Epithelial cell of esophagus (primary cell): Measurements from ENCODE around the gene CLDN3.

ENCODE experiments used
- DNase-seq: peaks from one replicate; pipeline ENCODE4 v3.0.0; 2010; ENCODE audit warnings: low read depth
- H3K4me3 ChIP-seq: 2 replicates; pipeline ENCODE4 v1.5.1; 2011; ENCODE audit warnings: mild to moderate bottlenecking, low read length, control low read depth
- CTCF ChIP-seq: IDR thresholded peaks from 2 replicates; pipeline ENCODE4 v1.5.1; 2011; ENCODE audit warnings: low read depth, mild to moderate bottlenecking, low read length, control low read depth, inconsistent platforms; ENCODE audit not compliant: insufficient read depth; ENCODE audit errors: missing control alignments

CLDN3 gene

DNA sequence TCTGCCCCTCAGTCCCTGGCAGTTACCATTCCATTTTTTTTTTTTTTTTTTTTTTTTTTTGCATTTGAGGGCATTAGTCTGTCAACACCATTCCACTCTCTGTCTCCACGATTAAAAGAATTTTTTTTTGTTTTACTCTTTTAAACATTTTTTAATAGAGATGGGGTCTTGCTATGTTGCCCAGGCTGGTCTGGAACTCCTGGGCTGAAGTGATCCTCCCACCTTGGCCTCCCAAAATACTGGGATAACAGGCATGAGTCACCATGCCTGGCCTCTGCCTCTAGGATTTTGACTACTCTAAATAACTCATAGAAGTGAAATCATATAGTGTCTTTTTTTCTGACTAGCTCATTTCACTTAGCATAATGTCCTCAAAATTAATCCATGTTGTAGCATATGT, 16.5 kb upstream of the CLDN3 start:
- no peak for TF ChIP-seq CTCF
- no peak for DNase-seq
- H3K4me3 ChIP-seq = no peak overlapping the region

GRCh38 chr7:73779517-73779916, 9.4 kb upstream of the CLDN3 start:
- TF ChIP-seq CTCF = no peak
- no peak for DNase-seq
- no peak overlapping the region for H3K4me3 ChIP-seq

- H3K4me3 ChIP-seq = no peak overlapping the region
- DNase-seq = no peak
- no peak for TF ChIP-seq CTCF
These were observed 8.8 kb upstream of the CLDN3 start for GRCh38 chr7:73778801-73779389.

GRCh38 chr7:73774923-73775322, 4.9 kb upstream of the CLDN3 start:
- no peak for DNase-seq
- TF ChIP-seq CTCF = no peak
- H3K4me3 ChIP-seq = no peak overlapping the region

GRCh38 chr7:73773700-73774517, 3.8 kb upstream of the CLDN3 start:
- no peak for TF ChIP-seq CTCF
- no peak for DNase-seq
- H3K4me3 ChIP-seq = no peak overlapping the region

GRCh38 chr7:73770860-73771670, 995 bp upstream of the CLDN3 start:
- H3K4me3 ChIP-seq = no peak overlapping the region
- no peak for DNase-seq
- TF ChIP-seq CTCF = no peak
